Embryonic facial prominence (tissue), 1 donor: ENCODE results near the gene DPYSL3.

ENCODE experiments used
- DNase-seq: peaks from one replicate; pipeline ENCODE4 v3.0.0-alpha.2; 2016; ENCODE audit errors: extremely low spot score

Gene DPYSL3

GRCh38 chr5:147439254-147439653, 70.6 kb downstream of the DPYSL3 start:
- DNase-seq: no peak

- no peak for DNase-seq
Observed at GRCh38 chr5:147437161-147437596, 72.7 kb downstream of the DPYSL3 start.

GRCh38 chr5:147436596-147436995, 73.3 kb downstream of the DPYSL3 start:
- DNase-seq: no peak

- no peak for DNase-seq
Observed at GRCh38 chr5:147434049-147434448, 75.8 kb downstream of the DPYSL3 start.

DNA sequence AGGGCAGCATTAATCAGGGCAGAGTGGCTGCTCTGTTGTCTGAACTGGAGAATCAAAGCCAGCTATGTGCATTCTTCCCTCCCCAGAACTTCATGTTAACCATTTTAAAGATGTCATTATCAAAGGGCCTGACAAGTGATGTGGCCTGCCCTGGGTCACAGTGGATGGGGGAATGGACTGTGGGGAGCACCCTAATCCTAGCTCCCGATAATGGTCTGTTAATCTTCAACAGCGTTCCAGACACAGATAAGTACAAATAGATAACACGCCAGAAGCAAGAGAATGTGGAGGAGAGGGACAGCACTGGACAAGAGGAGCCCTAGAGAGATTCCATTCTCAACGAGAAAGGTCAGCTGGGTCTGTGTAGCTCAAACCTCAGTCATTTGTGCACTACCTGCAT, 77.5 kb downstream of the DPYSL3 start:
- DNase-seq: no peak

DNA sequence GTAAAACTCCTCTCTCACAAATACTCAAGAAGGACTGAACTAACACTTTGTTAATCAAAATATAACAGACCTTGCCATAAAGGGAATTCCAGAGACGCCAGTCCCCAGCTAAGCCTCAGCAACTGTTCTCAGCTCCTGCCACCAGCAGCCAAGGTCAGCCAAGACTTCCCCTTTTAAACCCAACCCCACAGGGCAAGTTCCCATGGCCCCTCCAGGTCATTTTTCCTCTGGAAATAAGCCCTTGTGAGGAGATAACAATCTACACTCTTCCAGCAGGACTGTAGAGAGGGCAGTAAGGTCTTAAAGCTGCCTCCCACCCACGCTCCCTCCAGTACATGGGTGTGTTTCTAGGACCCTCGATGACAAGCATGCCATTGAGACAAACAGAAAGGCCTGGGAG, 78.3 kb downstream of the DPYSL3 start:
- no peak for DNase-seq

DNA sequence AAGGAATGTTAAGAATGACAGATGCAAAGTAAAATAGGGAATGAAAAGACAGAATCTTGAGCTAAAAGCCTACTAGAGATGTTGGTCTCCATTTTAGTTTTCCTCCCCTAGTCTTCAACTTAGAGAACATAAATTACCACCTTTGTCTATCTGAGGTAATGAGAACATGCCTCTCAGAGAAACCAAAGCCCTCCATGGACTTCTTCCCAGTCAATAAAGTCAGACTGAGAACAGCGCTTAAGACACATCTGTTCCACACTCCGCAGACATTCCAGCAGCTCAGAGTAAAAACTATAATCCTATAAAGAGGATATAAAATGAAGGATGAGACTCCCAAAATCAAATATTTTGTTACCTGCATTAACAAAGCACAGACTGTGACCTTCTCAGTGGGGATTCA, 79.2 kb downstream of the DPYSL3 start:
- no peak for DNase-seq

DNA sequence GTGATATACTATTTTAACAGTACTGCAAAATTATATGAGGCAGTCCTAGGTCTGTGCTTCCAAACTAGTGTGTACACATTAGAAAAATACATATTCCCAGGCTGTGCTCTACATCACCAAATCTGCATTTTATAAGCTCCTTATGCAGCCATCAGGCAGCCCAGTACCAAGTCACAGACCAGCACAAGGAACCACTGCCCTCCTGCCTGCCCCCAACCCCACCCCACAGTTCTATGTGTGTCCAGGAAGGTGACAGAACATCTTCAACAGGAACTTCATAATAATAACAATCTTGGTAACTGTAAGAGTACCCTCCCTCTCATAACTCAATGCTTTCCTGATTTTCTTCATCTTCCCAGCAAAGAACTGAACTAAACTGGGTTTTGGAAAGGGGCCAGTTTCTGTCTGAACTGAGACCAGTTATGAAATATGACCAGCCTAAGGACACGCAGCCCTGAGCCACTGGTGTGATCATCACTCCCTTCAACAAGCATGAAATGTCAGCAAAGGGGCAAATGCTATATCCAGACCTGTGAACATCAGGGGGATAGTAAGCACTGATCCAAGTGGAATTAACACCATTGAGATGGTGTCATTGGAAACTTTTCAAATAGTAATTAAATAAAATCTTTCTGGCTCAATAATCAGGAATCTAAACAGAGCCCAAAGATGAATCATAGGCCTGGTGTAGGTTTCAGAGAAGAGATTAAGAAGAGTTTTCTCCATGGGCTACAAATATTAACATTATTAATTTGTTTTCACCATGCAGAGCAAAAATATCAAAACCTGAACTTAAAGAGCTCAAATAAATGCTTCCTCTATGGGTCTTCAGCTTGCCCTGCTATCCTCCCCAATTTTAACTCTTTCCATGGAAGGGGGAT, 82.1 kb downstream of the DPYSL3 start:
- no peak for DNase-seq

GRCh38 chr5:147426640-147427327, 83.1 kb downstream of the DPYSL3 start:
- DNase-seq: no peak

DNA sequence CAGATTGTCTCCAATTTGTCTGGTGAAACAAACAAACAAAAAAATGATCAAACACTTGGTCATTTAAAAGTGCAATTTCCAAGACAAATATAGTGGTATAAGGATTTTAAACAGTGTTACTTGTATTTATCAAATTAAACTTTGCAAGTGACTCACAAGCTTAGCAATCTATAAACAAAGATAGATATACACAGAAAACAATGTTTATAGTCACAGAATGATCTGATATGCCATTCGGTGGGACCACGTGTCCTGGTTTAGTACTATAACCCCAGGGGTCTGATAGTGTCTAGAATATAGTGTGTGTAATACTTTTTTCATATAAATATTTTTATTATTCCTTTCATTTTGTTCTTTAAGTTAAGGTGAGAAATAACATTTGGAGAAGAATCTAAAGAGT, 91.3 kb downstream of the DPYSL3 start:
- no peak for DNase-seq

DNA sequence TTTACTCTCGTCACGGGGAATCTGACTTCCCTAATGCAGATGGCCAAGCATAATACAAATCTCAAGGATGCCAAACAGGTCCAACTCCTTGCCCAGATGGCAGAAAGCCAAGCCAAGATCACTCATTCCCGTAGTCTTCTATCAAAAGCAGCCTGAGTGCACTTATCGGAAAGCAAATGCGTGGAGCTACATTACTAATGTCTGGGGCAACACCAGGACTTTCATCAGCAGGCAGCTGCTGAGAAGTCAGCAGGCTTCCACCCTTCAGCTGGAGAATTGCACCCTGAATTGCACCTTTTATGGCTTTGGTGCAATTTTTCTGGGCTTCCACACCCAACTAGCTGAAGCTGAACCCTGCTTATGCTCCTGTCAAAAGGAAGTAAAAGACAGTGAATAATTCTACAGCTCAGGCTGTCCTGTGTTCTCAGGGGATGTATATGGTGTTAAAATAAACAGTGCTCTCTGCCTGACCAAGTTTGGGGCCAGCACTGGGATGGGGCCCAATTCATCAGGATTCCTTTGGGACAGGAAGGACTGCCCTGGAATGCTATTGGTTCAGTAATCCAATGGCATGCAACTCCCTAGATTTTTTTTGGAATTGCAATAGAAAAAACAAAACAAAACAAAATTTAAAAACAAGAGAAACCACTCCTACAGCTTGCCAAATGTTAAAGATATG, 92.6 kb downstream of the DPYSL3 start:
- DNase-seq: no peak

DNA sequence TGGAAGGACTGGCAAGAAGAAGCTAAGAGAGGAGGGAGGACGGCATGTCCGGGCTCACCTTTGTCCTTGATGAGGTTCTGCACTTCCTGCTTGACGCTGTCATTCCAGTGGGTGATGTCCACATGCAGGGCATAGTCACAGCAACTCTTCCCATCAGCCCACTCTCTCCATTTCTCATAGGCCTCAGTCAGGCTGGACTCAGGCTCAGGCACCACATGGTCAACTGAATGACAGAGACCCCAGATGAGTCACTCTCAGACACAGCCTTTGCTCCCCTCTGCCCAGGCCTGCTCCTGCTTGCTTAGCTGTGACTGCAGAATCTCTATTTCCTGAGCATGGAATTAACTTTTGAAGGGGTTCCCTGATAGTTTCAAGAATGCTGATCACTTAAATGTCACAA, 94.2 kb downstream of the DPYSL3 start:
- no peak for DNase-seq

DNA sequence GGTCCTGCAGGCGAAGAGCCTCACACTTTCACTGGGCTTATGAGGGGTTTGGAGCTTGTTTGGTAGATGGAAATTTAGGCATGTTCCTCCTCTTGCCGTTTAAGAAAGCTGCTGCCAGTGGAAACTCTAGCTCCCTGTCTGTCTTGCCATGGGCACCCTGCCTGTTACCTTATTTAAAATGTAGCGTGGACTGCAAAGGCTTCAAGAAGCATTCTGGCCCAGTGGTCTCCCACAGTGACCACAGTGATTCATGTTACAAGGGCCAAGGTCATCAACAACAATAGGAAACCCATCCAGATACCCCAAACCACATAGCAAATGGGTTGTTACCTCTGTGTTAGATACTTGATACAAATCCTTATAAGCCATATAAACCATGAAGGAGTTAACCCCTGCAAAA, 96.6 kb downstream of the DPYSL3 start:
- DNase-seq: no peak

DNA sequence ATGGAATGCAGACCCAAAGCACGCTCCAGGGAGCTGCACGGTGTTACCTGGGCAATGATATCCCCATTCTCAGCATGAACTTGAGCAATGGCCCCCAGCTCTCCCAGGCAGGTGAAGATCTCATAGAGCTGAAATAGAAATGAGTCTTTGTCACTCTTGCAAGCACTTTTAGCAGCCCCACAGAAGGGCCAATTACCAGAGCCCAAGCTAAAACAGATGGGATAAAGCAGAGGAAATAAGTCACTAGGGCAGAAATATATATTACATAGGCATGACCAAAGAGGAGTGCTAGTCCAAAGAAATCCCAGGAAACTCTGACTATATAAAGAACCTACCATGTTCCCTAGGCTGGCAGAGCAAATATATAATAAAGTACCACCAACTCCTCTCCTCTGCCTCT, 97.3 kb downstream of the DPYSL3 start:
- DNase-seq: no peak

DNA sequence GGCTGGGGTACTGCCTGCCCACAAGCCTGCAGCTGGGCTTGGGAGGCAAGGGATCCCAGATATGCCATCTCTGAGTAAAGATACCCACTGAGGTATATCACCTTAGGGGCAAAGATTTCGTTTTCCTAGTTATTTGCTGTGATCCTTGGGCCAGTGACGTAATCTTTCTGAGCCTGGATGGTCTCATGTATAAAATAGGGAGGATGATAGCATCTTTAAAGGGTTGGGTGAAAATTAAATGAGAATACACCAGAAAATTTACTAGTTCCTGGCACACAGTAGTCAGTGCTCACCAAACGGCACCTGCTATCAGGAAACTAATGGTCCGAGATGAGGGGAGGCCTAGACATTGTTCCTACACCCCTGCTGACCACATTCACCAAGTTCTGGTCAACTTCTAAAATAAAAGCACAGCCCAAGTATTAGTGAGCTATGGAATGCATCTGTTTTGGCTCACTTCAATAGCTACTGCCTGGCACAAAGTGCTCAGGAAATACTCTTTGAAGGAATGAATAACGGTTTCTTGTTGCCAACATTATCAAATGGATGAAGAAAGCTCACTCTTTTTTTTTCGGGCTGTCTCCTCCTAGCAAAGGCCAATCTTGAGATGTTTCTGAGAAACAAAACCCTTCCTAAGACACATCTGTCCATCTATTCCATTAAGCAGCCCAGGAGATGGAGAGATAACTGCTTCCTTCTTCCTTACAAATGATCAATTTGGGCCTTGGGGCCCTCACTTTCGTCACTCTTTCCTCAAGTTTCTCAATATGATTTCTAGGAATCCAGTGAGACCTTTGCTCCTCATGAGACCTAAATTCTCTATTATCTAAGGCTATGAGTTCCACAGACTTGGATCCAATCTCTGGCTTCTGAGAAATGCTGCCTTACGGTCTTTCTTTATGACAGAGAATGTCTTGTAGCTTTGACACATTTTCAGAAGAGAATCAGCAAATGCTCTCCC, 98.2 kb downstream of the DPYSL3 start:
- no peak for DNase-seq

DNA sequence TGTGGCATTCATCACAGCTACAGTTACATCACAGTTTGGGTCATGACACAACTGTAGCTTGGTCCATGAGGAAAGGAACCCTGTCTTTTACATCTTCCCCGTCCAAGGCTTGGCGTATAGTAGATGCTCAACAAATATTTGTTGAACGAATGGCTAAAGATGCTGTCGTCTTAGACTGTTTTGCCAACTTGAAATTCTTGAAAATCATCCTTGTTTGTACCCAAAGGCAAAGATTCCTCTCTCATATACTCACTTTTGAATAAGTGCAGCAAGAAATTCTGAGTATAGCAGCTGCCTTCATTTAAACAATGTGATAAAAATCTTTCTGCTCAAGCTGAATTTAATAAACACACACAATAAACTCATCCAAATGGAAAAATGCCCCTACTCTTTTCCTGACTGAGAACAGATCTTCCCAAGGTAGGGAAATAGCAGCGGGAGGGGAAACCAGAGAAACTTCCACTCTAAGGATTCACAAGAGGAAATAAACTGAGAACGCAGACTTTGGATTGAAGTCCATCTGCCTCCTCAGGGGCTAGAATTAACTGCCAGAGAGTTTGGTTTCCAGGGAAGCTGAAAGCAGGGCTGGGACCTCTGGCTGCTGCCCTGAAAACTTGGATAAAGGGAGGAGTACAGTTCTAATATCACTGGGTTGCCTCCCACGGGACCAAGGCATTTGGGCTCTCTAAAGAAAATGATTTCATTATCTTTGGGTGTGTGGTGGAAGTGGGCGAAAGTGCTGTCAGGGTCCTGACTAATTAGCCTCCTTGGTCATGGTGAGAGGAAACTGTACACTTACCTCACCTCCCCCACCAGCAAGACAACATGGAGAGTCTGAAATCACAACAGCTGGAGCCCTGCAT, 99.1 kb downstream of the DPYSL3 start:
- no peak for DNase-seq

GRCh38 chr5:147408980-147409379, 100.9 kb downstream of the DPYSL3 start:
- DNase-seq: no peak

DNA sequence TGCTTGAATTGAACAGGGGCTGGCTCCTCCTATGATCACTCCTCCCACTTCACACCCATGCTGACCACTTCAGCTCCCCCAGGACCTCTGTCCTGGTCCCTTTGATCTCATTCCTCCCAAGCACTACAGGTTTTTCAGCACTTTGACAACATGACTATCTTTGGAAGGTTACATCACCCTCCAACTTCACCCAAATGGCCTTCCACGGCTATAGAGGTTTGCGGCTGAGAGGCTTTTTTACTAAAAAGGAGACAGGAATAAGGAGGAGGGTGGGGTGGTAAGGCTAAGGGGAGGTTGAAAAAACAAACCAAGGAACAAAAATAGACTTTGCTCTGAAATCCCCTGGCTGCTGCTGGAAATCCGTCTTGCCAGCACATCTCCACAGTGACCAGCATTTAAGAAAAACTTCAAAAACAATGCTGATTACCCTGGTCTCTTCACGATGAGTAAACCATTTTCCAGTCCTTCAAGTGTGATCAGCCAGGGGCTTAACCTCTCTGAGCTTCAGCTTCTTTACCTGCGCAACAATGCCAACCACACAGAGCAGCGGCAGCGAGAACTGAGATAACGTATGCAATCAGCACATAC, 102.7 kb downstream of the DPYSL3 start:
- no peak for DNase-seq

DNA sequence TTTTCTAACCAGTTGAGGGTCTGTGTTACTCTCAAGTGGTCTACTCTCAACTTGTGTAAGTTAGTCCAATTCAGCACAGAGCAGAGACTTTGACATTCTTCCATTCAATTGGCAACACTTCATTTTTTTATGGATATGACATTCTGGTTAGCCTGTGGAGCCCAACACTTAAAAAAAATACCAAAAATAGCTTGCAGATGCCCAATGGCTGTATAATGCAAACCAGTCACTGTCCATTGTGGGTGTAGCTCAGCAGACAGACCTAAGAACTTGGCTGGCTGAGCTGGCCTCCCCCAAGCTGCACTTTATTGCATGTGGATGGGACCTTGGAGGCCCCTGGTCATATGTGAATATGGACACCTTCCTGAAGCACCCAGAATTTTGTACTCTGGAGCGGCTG, 103.2 kb downstream of the DPYSL3 start:
- no peak for DNase-seq

GRCh38 chr5:147404706-147405105, 105.2 kb downstream of the DPYSL3 start:
- no peak for DNase-seq
